Progenitor cell of endocrine pancreas (in vitro differentiated cells): ENCODE results near the gene MED20. TPM values are rescaled to one million over a fixed set of nuclear protein-coding genes. Genes with fewer than 3 reads are reported as not detected.
A peak's percentile ranks its signal among the peaks of the same experiment; 100 is the strongest.

ENCODE experiments used
- DNase-seq: peaks from one replicate; pipeline ENCODE4 v3.0.0; 2021; ENCODE audit warnings: low spot score; ENCODE audit not compliant: unreplicated experiment
- H3K27ac Mint-ChIP-seq: 2 replicates; pipeline ENCODE4 v1.8.0; 2021; ENCODE audit warnings: mild to moderate bottlenecking, moderate library complexity, mixed read lengths
- H3K27me3 Mint-ChIP-seq: 2 replicates; pipeline ENCODE4 v1.8.0; 2021; ENCODE audit warnings: mixed read lengths
- H3K36me3 Mint-ChIP-seq: 2 replicates; pipeline ENCODE4 v1.8.0; 2022; ENCODE audit warnings: mixed read lengths; ENCODE audit not compliant: insufficient read depth
- H3K4me1 Mint-ChIP-seq: 2 replicates; pipeline ENCODE4 v1.8.0; 2021; ENCODE audit warnings: low read depth, mixed read lengths
- H3K4me3 Mint-ChIP-seq: 2 replicates; pipeline ENCODE4 v1.8.0; 2021; ENCODE audit warnings: low read depth, mild to moderate bottlenecking, moderate library complexity, mixed read lengths
- H3K9me3 Mint-ChIP-seq: 2 replicates; pipeline ENCODE4 v1.8.0; 2021; ENCODE audit warnings: low read depth, mixed read lengths
- long read RNA-seq: library from polyadenylated mRNA; unstranded; transcript quantifications from one replicate; pipeline ENCODE4 v2.0.0, GENCODE V29; 2020
- total RNA-seq: library from RNA; stranded (reverse); gene quantifications from 2 replicates; pipeline ENCODE4 v1.2.1, GENCODE V29; 2021
- TF ChIP-seq, protein P1 (sequence below): fragments of 200-600 bp; sonication (generic); IDR thresholded peaks from one replicate; pipeline ENCODE4 v1.5.0; 2021; ENCODE audit warnings: antibody characterized with exemption, mild to moderate bottlenecking; ENCODE audit not compliant: unreplicated experiment

The MED20 gene, protein sequence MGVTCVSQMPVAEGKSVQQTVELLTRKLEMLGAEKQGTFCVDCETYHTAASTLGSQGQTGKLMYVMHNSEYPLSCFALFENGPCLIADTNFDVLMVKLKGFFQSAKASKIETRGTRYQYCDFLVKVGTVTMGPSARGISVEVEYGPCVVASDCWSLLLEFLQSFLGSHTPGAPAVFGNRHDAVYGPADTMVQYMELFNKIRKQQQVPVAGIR
- total RNA-seq = 31.2 and 37.1 TPM in 2 replicates
- long read RNA-seq, transcript MED20-201 (4 exons, 2,438 nt) = major isoform, 16 of 19 reads
- long read RNA-seq, partial matches to known transcripts = 0 of 19 reads
- long read RNA-seq, other reads (novel, unspliced or antisense) = 2 of 19 reads

DNA sequence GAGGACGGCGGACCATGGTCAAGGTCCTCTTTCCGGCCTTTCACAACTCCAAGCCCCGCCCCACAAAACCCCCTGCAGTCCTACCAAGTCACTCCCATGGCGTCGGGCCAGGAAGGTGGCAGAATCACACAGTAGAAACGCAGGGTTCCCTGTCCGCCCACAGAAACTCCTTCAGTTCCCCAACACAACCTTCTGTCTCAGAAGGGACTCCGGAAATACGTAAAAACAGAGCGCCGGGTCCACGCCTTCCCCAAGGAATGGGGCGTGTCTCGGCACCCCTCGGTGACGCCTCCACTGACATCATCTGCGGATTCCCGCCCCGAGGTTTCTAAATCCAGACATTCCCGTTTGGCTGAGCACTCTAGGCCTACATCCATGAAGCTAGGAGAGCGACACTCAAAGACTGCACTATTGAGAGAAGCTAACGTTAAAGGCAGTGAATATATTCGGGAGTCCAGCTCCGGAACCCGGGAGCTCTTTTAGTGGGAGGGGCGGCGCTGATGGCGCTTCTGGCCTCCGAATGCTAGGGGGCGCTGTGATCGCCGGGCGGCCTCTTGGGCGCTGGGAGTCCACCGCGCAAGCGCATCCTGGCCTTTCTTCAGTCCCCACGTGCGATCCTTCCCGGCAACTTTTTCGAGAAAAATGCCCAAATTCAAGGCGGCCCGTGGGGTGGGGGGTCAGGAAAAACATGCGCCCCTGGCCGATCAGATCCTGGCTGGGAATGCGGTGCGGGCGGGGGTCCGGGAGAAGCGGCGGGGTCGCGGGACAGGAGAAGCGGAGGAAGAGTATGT, at the start of gene MED20, which contains the start of gene BYSL:
TSS of gene MED20 (minus strand) at position 219 of the 791 bp plus-strand sequence. CDS start at position 98, 121 bp downstream.
TSS of gene BYSL (plus strand) at position 579 of the 791 bp plus-strand sequence. CDS start at position 643, 64 bp downstream.
- Mint-ChIP-seq H3K27me3 (no peaks in the 10 kb centered on the region), H3K36me3 (peaks cover 11% of the 10 kb centered on the region), H3K27ac (peak within 1 kb of the TSS; percentile 100), H3K4me1 (peaks cover 23% of the 10 kb centered on the region), H3K4me3 (peak within 1 kb of the TSS; percentile 98), H3K9me3 (no peaks in the 10 kb centered on the region)
- DNase-seq = peak; percentile 93
- TF ChIP-seq, protein P1, sequence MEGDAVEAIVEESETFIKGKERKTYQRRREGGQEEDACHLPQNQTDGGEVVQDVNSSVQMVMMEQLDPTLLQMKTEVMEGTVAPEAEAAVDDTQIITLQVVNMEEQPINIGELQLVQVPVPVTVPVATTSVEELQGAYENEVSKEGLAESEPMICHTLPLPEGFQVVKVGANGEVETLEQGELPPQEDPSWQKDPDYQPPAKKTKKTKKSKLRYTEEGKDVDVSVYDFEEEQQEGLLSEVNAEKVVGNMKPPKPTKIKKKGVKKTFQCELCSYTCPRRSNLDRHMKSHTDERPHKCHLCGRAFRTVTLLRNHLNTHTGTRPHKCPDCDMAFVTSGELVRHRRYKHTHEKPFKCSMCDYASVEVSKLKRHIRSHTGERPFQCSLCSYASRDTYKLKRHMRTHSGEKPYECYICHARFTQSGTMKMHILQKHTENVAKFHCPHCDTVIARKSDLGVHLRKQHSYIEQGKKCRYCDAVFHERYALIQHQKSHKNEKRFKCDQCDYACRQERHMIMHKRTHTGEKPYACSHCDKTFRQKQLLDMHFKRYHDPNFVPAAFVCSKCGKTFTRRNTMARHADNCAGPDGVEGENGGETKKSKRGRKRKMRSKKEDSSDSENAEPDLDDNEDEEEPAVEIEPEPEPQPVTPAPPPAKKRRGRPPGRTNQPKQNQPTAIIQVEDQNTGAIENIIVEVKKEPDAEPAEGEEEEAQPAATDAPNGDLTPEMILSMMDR = peak; percentile 97

DNA sequence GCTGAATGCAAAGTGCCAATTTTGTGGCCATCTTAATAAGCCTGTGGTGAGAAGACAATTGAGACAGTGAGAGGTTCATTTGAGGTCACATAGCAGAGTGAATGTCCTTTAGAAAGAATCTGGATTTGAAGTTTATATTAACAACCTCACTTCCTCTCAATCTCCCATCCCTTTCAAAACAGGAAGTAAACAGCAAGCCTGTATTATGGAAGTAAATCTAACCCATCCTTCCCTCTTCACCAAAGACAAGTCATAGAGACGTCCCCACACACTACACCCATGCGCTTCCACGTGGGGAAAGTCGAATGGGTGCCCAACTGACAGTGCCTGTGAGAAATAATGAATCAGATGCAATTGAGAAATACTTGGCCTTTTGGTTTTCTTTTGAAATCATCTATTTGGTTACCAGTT, 49.5 kb upstream of the MED20 start:
- H3K27me3 Mint-ChIP-seq = no peaks in the 10 kb centered on the region
- no peak overlapping the region for H3K27ac Mint-ChIP-seq
- peaks cover 9% of the 10 kb centered on the region for H3K4me1 Mint-ChIP-seq
- H3K4me3 Mint-ChIP-seq = no peak overlapping the region
- no peaks in the 10 kb centered on the region for H3K9me3 Mint-ChIP-seq
- TF ChIP-seq, protein P1 = no peak
- no peak for DNase-seq
- H3K36me3 Mint-ChIP-seq = no peaks in the 10 kb centered on the region

DNA sequence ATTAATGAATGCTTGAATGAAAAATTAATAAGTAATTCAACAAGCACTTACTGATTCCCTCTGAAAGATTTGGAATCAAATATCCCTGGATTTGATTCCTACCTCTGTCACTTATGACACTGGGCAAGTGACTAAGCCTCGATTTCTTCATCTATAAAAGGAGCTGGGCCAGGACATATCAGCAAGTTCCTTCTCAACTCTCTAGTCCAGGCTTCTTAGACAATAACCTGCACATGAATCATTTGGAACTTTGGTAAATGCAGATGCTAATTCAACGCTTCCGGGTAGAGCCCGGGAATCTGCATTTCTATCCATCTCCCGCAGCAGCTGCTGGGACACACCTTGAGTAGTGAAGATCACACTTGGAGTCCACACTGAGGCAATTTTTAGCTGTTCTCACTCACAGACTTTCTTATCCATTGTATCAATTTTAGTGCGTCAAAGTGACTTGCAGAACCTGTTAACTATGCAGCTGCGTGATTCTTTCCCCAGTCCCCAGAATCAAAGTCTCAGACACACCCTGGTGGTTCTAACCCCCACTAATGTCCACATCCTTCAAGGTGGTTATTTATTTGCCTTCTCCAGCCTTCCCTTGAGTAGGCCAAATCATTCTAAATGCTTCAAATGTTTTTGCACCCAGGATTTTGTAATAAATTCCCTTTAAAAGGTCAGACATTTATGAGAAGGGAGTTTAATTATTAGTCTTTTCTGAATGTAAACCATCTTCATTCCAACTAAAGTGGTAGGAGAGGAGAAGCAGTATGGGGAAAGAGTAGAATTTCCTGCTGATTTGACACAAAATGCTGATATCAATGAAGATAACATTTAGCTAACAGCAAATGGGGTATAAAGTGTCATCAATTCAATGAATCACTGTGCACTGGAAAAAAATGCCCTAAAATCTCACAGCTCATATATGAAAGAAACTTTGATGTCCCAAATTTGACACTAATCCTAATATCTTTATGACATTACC, 46.7 kb upstream of the MED20 start:
- TF ChIP-seq, protein P1 = no peak
- Mint-ChIP-seq H3K9me3 (no peaks in the 10 kb centered on the region), H3K27ac (no peak overlapping the region), H3K4me1 (peaks cover 11% of the 10 kb centered on the region), H3K36me3 (no peaks in the 10 kb centered on the region), H3K27me3 (peaks cover 6% of the 10 kb centered on the region), H3K4me3 (no peak overlapping the region)
- no peak for DNase-seq

DNA sequence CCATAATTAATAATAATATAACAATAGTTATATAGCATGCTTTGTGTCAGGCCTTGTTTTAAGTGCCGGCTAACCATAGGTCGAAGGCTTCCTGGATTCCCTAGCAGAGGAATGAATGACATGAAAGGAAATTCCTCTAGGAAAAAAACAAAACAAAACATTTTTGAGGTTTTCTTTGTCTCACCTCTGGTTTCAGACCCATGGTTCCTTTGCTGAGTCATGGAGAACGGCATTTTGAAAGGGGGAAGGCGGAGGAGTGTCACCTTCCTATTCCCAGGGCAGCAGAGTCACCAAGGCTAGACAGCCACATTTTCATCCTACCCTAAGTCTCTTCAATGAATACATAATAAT, 46.0 kb upstream of the MED20 start:
- Mint-ChIP-seq H3K4me1 (peaks cover 11% of the 10 kb centered on the region), H3K27ac (no peak overlapping the region), H3K9me3 (no peaks in the 10 kb centered on the region), H3K4me3 (no peak overlapping the region), H3K36me3 (no peaks in the 10 kb centered on the region), H3K27me3 (peaks cover 6% of the 10 kb centered on the region)
- TF ChIP-seq, protein P1 = no peak
- DNase-seq = no peak
